HL-60 (cell line): ENCODE results near the gene CEP170.
"Not testable (repeated sequence)": the region's sequence is repeated elsewhere in the genome, so short reads cannot be mapped to it uniquely, and the experiment has no call there.

Source experiments
- CTCF ChIP-seq: IDR thresholded peaks from one replicate; pipeline ENCODE4 v1.5.1; 2011; ENCODE audit warnings: low read length, control low read depth, inconsistent platforms; ENCODE audit not compliant: insufficient read depth
- GABPA ChIP-seq: IDR thresholded peaks from 2 replicates; pipeline ENCODE4 v1.6.1; 2012; ENCODE audit warnings: low read depth
- POLR2AphosphoS5 ChIP-seq: IDR thresholded peaks from 2 replicates; pipeline ENCODE4 v1.6.1; 2012; ENCODE audit warnings: low read depth
- SPI1 ChIP-seq: IDR thresholded peaks from 2 replicates; pipeline ENCODE4 v1.6.1; 2012; ENCODE audit warnings: low read depth, mild to moderate bottlenecking, borderline replicate concordance

- not testable (repeated sequence) for TF ChIP-seq CTCF, SPI1, GABPA, POLR2AphosphoS5
Observed at GRCh38 chr1:243215276-243215875, 39.7 kb downstream of the CEP170 start.
